Measurements from ENCODE around the gene RHEB.
A peak's percentile ranks its signal among the peaks of the same experiment; 100 is the strongest.

The RHEB gene

DNA sequence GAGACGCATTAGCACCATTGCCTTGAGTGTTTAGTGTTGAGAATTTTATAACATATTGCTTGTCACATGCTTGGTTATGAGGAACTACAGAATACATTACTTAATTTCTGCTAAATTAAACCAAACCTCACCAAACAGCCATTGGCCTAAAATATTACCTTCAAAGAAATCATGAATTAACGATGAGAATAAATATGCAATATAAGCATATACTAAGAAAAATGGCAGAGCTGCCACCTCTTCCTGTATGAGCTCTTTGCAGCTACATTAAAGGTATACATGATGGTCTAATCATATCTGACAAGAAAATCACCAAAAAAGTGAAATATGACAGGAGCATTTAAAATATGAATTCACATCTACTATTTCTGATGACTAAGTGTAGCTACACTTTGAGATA is 5.2 kb upstream of the RHEB start:
- no peak for DNase-seq

- no peak for DNase-seq
These were observed 4.6 kb upstream of the RHEB start for GRCh38 chr7:151524331-151524730.

DNA sequence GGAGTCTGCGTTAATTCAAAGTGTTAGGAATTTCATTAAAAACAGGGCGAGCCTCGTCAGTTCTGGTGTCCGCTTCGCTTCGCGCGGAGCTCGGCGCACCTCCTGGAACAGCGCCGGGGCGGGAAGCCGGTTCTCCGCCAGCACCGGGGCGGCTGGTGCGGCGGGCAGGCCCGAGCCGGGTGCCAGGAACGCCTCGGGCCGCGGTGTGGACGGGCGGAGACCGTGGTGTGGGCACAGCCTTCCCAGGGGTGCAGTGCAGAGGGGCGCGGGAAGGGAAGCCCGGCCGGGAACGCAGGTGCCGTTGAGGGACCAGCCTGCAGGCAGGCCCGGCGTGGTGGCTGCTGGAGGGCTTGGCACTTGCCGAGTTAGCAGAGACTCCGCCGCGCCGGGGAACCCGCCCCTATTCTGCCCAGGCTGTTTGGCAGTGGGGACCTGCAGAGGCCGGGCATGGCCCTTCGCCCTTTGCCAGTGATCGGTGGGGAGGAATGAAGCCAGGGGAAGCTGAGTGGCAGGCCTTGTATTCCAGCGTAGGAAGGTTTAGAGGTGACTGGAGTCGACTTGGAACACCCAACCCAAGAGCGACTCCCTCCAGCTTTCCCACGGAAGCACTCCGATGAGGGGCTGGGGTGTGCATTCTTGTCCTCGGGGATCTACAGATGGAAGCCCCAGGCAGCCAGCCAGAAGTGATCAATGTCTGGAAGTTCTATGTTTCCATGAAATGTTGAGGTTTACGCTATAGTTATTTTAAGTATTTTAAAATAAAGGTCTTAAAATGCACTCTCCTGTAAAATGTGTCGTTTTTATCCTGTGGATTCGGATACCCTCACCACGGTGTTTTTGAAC is 945 bp upstream of the RHEB start:
- DNase-seq, result peak; percentile 39

DNA sequence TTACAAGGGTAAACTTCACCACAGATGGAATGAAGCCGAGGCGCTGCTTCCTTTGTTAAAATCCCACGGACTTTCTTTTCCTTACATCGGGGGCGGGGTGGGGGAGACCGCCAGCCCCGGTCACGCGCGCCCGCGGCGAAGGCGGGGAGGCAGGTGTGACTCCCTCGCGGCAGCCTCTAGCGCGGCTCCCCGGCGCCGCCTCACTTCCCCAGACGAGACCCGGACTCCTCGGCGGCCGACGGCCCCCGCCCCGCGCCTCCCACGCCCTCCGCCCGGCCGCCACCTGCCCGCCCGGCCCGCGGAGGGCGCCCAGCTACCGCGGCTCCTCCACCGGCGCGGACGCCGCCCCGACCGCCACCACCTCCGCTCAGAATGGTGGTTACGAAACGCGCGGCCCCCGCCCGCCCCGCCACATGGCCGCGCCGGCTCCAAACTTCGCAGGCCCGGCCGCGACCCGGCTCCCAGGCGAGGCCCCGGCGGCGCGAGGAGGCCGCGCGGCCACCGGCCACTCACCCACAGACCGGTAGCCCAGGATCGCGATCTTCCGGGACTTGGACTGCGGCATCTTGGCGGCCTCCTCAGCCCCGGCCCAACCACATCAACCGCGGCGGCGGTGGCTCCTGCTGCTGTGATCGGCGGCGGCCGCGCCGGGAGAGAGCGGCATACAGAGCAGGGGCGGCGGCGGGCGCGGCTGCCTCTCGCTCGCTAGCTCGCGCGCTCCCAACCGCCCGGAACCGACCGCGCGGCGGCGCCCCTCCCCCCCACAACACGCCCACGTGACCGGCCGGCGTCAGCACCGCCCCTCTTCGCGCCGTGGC is 539 bp downstream of the RHEB start:
- peak; percentile 62 for DNase-seq

DNA sequence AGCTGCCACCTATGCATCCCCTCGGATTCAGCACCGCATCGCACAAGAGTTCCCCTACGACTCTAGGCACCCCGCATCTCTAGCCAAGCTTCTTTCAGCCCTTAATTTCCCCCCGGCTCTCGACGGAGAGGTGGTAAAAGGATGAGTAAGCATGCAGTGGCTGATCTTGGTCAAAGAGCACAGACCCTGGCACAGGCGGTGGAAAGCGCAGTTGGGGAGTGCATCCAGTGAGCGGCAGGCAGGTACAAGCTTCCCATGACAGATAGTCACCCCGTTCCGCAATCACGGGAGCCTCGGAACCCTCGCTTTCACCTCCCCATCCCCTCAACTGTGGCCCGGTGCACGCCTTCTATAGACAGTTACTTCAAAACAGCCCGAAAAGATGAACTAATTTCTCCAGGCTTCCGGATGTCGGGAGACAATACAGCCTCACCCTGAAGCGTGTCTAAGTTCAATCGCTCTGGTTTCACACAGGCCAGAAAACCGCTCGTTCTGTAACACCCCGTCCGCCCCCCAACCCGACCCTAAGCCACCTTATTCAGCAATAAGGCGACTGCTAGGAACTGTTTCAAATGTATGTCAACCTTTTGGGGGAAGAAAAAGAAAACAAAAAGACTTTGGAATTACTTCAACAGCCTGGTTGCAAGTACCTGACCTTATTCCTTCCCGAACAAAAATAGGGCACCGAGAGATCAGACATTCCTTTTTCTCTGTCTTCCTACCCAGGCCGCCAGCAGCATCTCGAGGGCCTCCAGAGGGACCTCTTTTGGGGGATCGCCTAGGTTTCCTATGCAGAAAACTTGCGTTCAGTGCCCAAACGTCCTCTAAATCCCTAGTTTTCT is 1.4 kb downstream of the RHEB start:
- DNase-seq, result peak; percentile 62

GRCh38 chr7:151517601-151518104 is 2.0 kb downstream of the RHEB start:
- DNase-seq, result no peak

- DNase-seq, result no peak
These were observed 4.5 kb downstream of the RHEB start for GRCh38 chr7:151515276-151515565.

GRCh38 chr7:151514461-151515275 is 5.0 kb downstream of the RHEB start:
- no peak for DNase-seq

- DNase-seq, result no peak
These were observed 6.6 kb downstream of the RHEB start for GRCh38 chr7:151513133-151513532.

GRCh38 chr7:151512353-151512752 is 7.3 kb downstream of the RHEB start:
- DNase-seq, result no peak

- no peak for DNase-seq
These were observed 7.7 kb downstream of the RHEB start for GRCh38 chr7:151511946-151512345.

- DNase-seq, result no peak
These were observed 8.4 kb downstream of the RHEB start for GRCh38 chr7:151511270-151511669.

DNA sequence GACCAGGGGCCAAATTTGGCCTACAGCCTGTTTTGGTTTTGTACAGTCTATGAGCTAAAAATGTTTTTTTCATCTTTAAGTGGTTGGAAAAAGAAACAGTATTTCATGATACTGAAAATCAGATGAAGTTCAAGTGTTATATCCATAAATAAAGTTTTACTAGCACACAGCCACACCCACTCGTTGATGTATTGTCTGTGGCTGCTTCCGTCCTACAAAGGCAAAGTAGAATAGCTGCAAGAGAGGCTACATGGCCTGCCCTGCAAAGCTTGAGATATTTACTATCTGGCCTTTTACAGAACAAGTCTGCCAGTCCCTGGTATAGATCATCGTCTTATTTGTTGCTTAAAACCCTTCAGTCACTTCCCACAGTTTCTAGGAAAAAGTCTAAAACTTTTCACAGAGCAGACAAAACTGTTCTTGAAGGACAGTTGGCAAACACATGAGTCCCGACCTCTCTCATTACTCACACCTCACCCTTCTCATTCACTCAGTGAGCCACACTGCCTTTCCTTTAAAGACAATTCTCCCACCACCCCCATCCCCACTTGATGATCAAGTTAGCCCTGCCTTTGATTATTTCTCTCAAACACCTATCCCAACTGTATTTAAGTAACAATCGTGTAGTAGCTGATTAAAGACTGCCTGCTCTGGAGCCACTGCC is 9.9 kb downstream of the RHEB start:
- no peak for DNase-seq

GRCh38 chr7:151508991-151509390 is 10.7 kb downstream of the RHEB start:
- DNase-seq, result no peak

DNA sequence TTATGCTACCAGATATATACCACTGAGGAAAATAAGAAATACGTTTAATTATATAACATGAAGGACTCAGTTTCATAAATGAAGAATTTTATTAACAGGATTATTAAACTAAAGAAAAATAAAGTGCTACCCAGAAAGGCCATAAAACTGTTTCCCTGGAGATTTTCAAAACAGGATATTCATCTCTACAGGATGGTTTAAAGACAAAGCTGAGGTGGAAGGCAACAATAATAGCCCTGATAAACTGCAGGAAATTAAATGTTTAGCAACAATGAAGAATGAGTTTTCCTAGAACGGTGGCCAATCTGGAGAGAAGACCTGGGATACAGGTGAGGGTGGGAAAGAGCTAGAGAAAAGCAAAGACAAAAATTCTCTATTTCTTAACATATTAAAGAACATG is 11.9 kb downstream of the RHEB start:
- DNase-seq, result no peak

DNA sequence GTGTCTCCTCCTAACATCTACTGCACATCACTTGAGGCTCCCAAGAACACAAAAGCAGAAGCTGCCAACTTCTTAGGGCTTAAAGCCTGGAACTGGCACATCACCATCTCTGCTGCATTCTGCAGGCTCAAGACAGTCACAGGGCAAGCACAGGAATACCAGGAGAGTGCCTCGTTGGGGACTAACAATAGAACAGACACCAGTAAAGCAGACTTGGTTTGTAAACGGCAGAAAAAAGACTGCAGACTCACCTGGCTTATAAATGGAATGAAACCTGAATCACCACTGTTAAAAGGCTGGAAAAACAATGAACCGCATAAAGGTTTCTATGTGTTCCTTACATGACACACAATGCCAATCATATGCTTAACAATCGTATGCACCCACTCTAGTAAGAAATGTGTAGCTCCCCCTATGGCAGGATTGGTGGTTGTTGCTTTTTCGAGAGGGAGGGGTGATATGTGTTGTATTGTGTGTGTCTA is 12.8 kb downstream of the RHEB start:
- no peak for DNase-seq

DNA sequence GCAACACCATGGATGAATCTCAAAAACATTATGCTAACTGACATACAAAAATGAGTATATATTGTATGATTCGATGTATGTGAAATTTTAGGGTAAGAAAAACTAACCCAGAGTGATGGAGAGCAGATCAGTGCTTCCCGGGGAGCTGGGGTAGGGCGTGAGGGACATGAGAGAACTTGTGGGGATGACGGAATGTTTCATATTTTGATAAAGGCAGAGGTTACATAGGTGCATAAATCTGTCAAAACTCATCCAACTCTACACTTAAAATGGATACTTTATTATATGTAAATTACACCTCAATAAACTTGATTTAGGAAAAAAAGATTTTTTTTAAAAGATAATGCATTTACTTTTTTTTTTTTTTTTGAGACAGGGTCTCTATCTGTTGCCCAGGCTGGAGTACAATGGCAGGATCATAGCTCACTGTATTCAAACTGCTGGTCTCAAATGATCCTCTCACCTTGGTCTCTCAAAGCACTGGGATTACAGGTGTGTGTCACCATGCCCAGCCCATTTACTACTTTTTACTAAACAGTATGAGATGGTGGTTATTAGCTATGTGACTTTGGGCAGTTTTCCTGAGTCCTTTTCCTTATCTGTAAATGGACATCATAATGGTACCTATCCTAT is 13.7 kb downstream of the RHEB start:
- no peak for DNase-seq

DNA sequence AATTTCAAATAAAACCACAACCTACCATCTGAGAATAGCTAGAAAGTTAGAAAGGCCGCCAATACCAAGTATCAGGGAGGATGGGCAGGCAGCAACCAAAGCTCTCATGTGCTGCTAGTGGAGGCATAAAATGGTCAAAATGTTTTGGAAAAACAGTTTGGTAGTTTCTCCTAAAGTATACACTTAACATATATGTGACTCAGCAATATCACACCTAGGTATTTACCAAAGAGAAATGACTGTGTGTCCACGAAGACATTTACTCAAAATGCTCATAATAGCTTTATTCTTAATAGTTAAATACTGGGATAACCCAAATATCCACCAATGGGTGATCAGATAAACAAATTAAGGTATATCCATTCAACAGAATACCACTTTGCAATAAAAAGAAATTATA is 14.3 kb downstream of the RHEB start:
- no peak for DNase-seq

GRCh38 chr7:151504715-151505326 is 14.9 kb downstream of the RHEB start:
- no peak for DNase-seq

GRCh38 chr7:151503902-151504714 is 15.6 kb downstream of the RHEB start:
- no peak for DNase-seq
